Aorta (tissue), 5 donors: ENCODE results near the gene REEP1. TPM values are rescaled to one million over a fixed set of nuclear protein-coding genes. Genes with fewer than 3 reads are reported as not detected.
A peak's percentile ranks its signal among the peaks of the same experiment; 100 is the strongest.
"Not testable (repeated sequence)": the region's sequence is repeated elsewhere in the genome, so short reads cannot be mapped to it uniquely, and the experiment has no call there.

Source experiments
- ATAC-seq: fragments of 200-7000 bp; cut with Tn5 transposase; one replicate; pipeline ENCODE4 v1.9.1; 2022; ENCODE audit warnings: moderate library complexity; ENCODE audit not compliant: low FRiP score
- DNase-seq, 2 donors: peaks; one replicate each; pipeline ENCODE4 v3.0.0-alpha.2; 2020
- H3K27ac ChIP-seq, 2 donors: one replicate each; pipeline ENCODE4 v1.5.1; 2013; ENCODE audit warnings: low read length in 2 of 2, mild to moderate bottlenecking in 2 of 2, moderate library complexity in 2 of 2, control low read depth in 1 of 2, inconsistent platforms in 1 of 2, low read depth in 1 of 2
- H3K27me3 ChIP-seq, 2 donors: one replicate each; pipeline ENCODE4 v1.6.1; 2013; ENCODE audit warnings: control low read depth in 1 of 2, low read length in 1 of 2, mild to moderate bottlenecking in 1 of 2, moderate library complexity in 1 of 2; ENCODE audit not compliant: insufficient read depth in 2 of 2, control insufficient read depth in 1 of 2
- H3K36me3 ChIP-seq, 2 donors: one replicate each; pipeline ENCODE4 v1.6.1; 2013; ENCODE audit warnings: control low read depth in 1 of 2, low read length in 1 of 2, mild to moderate bottlenecking in 1 of 2; ENCODE audit not compliant: insufficient read depth in 2 of 2, control insufficient read depth in 1 of 2
- H3K4me1 ChIP-seq, 2 donors: one replicate each; pipeline ENCODE4 v1.6.1; 2013; ENCODE audit warnings: low read length in 2 of 2, control low read depth in 1 of 2, mild to moderate bottlenecking in 1 of 2, moderate library complexity in 1 of 2; ENCODE audit not compliant: insufficient read depth in 2 of 2, control insufficient read depth in 1 of 2
- H3K4me3 ChIP-seq, 2 donors: one replicate each; pipeline ENCODE4 v1.5.1; 2013; ENCODE audit warnings: low read length in 2 of 2, control low read depth in 1 of 2, mild to moderate bottlenecking in 1 of 2
- H3K9me3 ChIP-seq: one replicate; pipeline ENCODE4 v1.6.1; 2013; ENCODE audit warnings: mild to moderate bottlenecking, low read length; ENCODE audit not compliant: control insufficient read depth
- WGBS, 2 donors: extraction: QIAGEN DNeasy Blood & Tissue Kit; methylation state at CpG; one replicate each; pipeline ENCODE4 v1.1.7; 2013; 5-methylcytosine and 5-hydroxymethylcytosine counted together
- intact Hi-C, 2 donors: fragments of 100-400 bp; cut with DNase I; formaldehyde crosslinking; loops; one replicate each; pipeline versions ENCODE4 v1.14.2 to v1.15.0; 2022
- polyA plus RNA-seq, 2 donors: library from polyadenylated mRNA; stranded (reverse); fragments of 200-250 nt; gene quantifications; one replicate each; pipeline ENCODE4 v1.2.3, GENCODE V29; 2013
- total RNA-seq, 2 donors: library from RNA; stranded (reverse); fragmentation: NEBNext Ultra II Directional; extraction: Animal tissue kit (Norgen Biotek cat#: 25700); gene quantifications; one replicate each; pipeline ENCODE4 v1.2.1, GENCODE V29; 2021
- donor health status: healthy with polysubstance abuse.
- donor health status: Bipolar disorder and iron deficiency.
- donor health status: DM: no; HTN: no; CAD: no.
- donor health status: DM: no; HTN: no; CAD: no.
- donor health status: DM: yes; HTN: yes; CAD: no.

Gene REEP1
- total and polyA plus RNA-seq, 4 donors = 4.5 to 36.3 (median 10.5) TPM

DNA sequence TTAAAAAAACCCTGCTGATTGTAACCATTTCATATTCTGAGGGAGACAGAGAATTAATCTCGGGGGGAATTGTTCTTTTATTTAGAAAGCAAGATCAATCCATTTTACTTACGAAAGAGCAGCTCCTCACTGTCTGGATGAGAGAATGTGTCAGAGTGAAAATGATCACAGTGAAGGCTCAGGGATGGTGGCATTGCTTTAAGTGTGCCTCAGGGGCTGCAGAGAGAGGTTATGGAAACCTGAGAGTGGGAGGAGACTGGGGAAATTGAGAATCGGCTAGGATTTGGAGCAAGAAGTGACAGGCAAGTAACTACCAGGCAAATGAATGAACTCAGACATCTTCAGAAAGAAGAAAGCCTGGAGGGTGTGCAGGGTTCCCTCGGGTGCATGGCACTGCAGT is 104.0 kb downstream of the REEP1 start:
- H3K27ac ChIP-seq = peak overlapping the region in 1 of 2 donors; percentile 54
- no peaks in the 10 kb centered on the region for H3K36me3 ChIP-seq
- H3K4me1 ChIP-seq = no peaks in the 10 kb centered on the region
- H3K4me3 ChIP-seq = no peak overlapping the region
- no peaks in the 10 kb centered on the region for H3K27me3 ChIP-seq
- 61 to 62% methylated on average over 4 of the region's 4 CpGs for WGBS, 2 donors
- ATAC-seq = no peak
- intact Hi-C loops = no loop called here
- DNase-seq = peak in 1 of 2 donors; percentile 25
- no peaks in the 10 kb centered on the region for H3K9me3 ChIP-seq

DNA sequence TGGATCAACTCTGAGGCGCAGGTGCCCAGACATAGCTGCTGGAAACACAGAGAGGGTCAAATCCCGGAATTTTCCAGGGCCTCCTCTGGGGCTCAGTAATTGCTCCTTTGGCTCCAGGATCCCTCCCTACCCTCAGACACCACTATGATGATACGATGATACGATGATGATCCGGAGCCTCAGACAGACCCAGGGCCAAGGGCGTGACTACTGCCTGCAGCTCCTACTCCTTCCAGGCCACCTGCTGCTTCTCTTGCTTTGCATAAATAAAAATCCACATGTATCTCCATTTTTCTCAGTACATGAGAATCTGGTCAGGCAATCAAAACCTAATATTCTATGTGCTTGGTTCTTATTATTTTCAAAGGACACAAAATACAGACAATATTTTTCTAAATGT is 104.5 kb downstream of the REEP1 start:
- Histone ChIP-seq H3K27me3 (no peaks in the 10 kb centered on the region), H3K27ac (no peak overlapping the region), H3K4me3 (no peak overlapping the region), H3K36me3 (no peaks in the 10 kb centered on the region), H3K9me3 (no peaks in the 10 kb centered on the region), H3K4me1 (no peaks in the 10 kb centered on the region)
- ATAC-seq (no peak), DNase-seq (peak in 1 of 2 donors; percentile 24)
- WGBS, 2 donors = 95 to 98% methylated on average over 6 of the region's 6 CpGs
- intact Hi-C loops = no loop called here

DNA sequence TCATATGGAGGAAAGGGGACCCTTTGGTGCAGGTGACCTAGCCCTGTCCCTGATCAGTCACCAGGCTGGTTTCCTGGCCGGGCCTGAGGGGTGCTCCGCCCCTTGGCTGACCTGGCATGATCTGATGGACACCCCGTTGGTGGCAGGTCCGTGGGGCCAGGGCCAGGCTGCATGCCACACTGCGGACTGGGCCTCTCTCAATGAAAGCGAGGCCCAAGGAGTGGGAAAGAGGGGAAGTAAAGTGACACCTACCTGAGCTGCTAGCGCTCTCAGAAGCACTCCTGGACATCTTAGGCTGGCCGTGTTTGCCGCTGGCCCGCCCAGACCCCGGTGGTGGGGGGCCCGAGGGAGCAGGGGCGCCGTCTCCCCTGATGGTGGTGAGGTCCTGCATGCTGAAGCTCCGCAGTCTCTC is 105.0 kb downstream of the REEP1 start:
- H3K27ac ChIP-seq = no peak overlapping the region
- intact Hi-C loops = no loop called here
- no peaks in the 10 kb centered on the region for H3K9me3 ChIP-seq
- H3K27me3 ChIP-seq = no peaks in the 10 kb centered on the region
- no peaks in the 10 kb centered on the region for H3K36me3 ChIP-seq
- WGBS, 2 donors = 89 to 92% methylated on average over 15 of the region's 15 CpGs
- no peak overlapping the region for H3K4me3 ChIP-seq
- ATAC-seq = no peak
- DNase-seq = peak in 1 of 2 donors; percentile 56
- H3K4me1 ChIP-seq = no peaks in the 10 kb centered on the region

DNA sequence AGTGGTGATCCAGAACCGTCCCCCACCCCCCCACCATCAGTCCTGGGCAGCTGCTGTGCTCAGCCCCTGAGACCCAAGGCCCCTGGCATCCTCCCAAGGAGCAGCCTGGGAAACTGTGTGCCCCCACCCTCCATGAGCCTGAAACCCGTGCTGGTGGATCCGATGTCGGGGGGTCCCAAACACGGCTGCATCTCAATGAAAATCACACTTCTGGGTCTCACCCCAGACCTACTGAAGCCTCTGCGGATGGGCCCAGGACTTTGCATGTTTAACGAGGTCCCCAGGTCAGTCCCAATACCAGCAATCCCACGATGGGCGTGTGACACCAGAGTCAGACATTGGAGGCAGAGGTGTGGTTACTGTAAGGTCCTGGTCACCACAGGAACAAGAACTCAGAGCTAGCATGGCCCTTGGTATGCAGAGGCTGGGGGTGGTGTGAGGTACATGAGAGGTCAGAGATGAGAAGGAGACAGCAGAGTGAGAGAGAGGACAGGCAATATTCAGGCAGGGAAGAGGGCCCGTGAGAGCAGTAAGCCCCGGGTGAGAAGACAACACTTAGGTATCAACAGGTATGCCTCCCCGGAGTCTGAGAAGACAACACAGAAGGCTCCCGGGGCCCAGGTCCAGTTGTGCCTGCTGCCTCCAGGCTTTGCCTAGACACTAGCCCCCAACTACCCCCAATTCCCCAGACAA is 105.6 kb downstream of the REEP1 start:
- H3K36me3 ChIP-seq = no peaks in the 10 kb centered on the region
- H3K27ac ChIP-seq = no peak overlapping the region
- no peaks in the 10 kb centered on the region for H3K9me3 ChIP-seq
- DNase-seq = peak in 1 of 2 donors; percentile 59
- intact Hi-C loops = no loop called here
- no peaks in the 10 kb centered on the region for H3K27me3 ChIP-seq
- 89% methylated on average over 13 of the region's 13 CpGs for WGBS, 2 donors
- H3K4me3 ChIP-seq = no peak overlapping the region
- no peak for ATAC-seq
- H3K4me1 ChIP-seq = no peaks in the 10 kb centered on the region

DNA sequence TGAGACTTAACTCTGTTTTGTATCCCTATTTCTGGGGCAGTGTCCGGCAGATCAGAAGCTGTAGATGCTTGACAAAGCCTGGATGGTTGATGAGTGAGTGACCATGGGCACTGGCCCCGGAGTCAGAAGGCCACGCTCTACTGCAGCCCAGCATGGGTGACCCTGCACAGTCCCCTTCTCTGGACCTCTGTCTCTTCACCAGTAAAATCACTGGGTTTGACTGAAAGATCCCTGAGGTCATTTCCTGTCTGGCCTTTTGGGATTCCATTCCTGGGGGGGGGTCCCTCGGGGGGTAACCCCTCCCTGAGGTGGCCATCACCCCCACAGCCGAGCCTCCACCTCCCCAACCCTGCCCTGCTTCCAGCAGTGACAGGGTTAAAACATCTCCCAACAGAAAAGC is 106.5 kb downstream of the REEP1 start:
- ATAC-seq (no peak), DNase-seq (no peak)
- no peaks in the 10 kb centered on the region for H3K9me3 ChIP-seq
- no peaks in the 10 kb centered on the region for H3K4me1 ChIP-seq
- intact Hi-C loops = no loop called here
- H3K27ac ChIP-seq = no peak overlapping the region
- H3K4me3 ChIP-seq = no peak overlapping the region
- H3K36me3 ChIP-seq = no peaks in the 10 kb centered on the region
- no peaks in the 10 kb centered on the region for H3K27me3 ChIP-seq
- 82 to 83% methylated on average over 5 of the region's 5 CpGs for WGBS, 2 donors

DNA sequence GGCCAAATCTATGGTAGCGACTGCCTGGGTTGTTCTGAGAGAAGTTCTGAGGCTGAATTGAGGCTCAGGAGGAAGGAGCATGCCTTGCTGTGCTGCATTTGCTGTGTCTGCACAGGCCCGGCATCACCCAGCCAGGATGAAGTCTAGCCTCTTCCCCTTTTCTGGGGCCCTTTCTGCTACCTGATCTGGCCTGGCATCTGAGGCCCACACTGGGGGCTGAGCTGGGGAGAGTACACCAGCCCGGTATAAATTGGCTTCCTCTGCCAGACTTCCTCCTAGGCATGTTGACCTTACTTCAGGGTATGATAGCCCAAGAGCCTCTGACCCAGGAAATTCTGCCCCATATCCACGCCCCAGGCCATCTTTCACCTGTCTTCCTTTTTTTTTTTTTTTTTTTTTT is 108.2 kb downstream of the REEP1 start:
- H3K27me3 ChIP-seq = no peaks in the 10 kb centered on the region
- no peak overlapping the region for H3K27ac ChIP-seq
- 82% methylated on average over 4 of the region's 4 CpGs for WGBS, 2 donors
- H3K4me3 ChIP-seq = no peak overlapping the region
- no peaks in the 10 kb centered on the region for H3K36me3 ChIP-seq
- no peak for ATAC-seq
- no peaks in the 10 kb centered on the region for H3K4me1 ChIP-seq
- no peaks in the 10 kb centered on the region for H3K9me3 ChIP-seq
- intact Hi-C loops = loop anchor here in 1 of 2 donors (10.0 kb wide), 1 partner anchor 336 kb away; the partner anchor contains the start of gene CHMP3
- DNase-seq = no peak

DNA sequence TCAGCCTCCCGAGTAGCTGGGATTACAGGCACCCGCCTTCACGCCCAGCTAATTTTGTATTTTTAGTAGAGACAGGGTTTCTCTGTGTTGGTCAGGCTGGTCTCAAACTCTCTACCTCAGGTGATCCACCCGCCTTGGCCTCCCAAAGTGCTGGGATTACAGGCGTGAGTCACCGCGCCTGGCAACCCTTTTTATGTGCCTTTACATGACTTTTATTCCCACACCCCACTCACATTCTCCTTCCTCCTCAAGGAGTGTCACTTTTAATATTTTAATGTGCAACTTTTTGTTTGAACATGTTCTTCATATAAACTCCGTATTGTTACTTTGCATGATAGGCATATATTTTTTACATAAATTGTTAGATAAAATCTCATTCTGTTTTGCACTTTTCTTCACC is 108.9 kb downstream of the REEP1 start:
- H3K4me3 ChIP-seq, H3K4me1 ChIP-seq, H3K27ac ChIP-seq, H3K36me3 ChIP-seq, ATAC-seq, H3K9me3 ChIP-seq, H3K27me3 ChIP-seq, DNase-seq: not testable (repeated sequence)
- intact Hi-C loops = loop anchor here in 1 of 2 donors (10.0 kb wide), 1 partner anchor 336 kb away; the partner anchor contains the start of gene CHMP3
- 95 to 96% methylated on average over 8 of the region's 8 CpGs for WGBS, 2 donors

DNA sequence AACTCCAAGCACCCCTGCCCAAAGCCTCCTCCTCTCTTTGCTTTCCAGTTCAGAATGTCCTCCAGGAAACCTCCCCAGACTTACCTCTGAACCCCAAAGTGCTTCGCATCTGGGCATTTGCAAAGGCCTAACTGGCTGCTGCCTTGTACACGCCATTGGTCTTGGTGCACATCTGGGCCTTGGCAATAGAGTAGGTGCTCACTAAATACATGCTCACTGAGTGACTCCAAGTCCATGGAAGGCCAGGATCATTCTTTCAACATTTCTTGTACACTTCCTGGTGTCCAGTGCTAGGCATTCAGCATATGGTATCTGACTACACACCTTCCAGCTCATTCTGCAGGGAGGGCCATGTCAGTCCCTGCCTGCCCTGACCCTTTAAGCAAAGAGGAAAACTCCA is 109.7 kb downstream of the REEP1 start:
- H3K27ac ChIP-seq = no peak overlapping the region
- DNase-seq (no peak), ATAC-seq (no peak)
- no peaks in the 10 kb centered on the region for H3K36me3 ChIP-seq
- H3K9me3 ChIP-seq = no peaks in the 10 kb centered on the region
- WGBS, 2 donors = 88 to 90% methylated on average over 2 of the region's 2 CpGs
- intact Hi-C loops = loop anchor here in 1 of 2 donors (10.0 kb wide), 1 partner anchor 337 kb away; the partner anchor contains the start of gene CHMP3
- H3K4me1 ChIP-seq = peaks cover 1 to 2% of the 10 kb centered on the region in 2 donors
- H3K4me3 ChIP-seq = no peak overlapping the region
- no peaks in the 10 kb centered on the region for H3K27me3 ChIP-seq
